Measurements from ENCODE around the gene SRSF1. TPM values are rescaled to one million over a fixed set of nuclear protein-coding genes. Genes with fewer than 3 reads are reported as not detected.

Gene SRSF1
- total RNA-seq, 2 donors from 2014 or later: 94.9 to 107 TPM

GRCh38 chr17:57993471-57994365 lies 13.3 kb downstream of the SRSF1 start:
- DNase-seq: no peak
- no peak for ATAC-seq

GRCh38 chr17:57991537-57991936 lies 15.5 kb downstream of the SRSF1 start:
- peaks cover 32% of the 10 kb centered on the region for H3K4me1 Mint-ChIP-seq
- H3K27me3 Mint-ChIP-seq: no peaks in the 10 kb centered on the region
- ATAC-seq (no peak), DNase-seq (no peak)
- no peaks in the 10 kb centered on the region for H3K9me3 ChIP-seq (ENCODE audit: control insufficient read depth, low read length, poor library complexity, severe bottlenecking)
- no peak overlapping the region for H3K4me3 Mint-ChIP-seq
- H3K36me3 Mint-ChIP-seq (ENCODE audit: low read depth): no peaks in the 10 kb centered on the region
- no peak overlapping the region for H3K27ac Mint-ChIP-seq

More at GRCh38 chr17:57993471-57994365, 13.3 kb downstream of the SRSF1 start:
- Mint-ChIP-seq H3K4me1 (peaks cover 23% of the 10 kb centered on the region), H3K4me3 (peak overlapping the region; percentile 57), H3K36me3 (ENCODE audit: low read depth) (no peaks in the 10 kb centered on the region), H3K27ac (peak overlapping the region; percentile 83), H3K27me3 (no peaks in the 10 kb centered on the region)
- H3K9me3 ChIP-seq (ENCODE audit: control insufficient read depth, low read length, poor library complexity, severe bottlenecking): no peaks in the 10 kb centered on the region

DNA sequence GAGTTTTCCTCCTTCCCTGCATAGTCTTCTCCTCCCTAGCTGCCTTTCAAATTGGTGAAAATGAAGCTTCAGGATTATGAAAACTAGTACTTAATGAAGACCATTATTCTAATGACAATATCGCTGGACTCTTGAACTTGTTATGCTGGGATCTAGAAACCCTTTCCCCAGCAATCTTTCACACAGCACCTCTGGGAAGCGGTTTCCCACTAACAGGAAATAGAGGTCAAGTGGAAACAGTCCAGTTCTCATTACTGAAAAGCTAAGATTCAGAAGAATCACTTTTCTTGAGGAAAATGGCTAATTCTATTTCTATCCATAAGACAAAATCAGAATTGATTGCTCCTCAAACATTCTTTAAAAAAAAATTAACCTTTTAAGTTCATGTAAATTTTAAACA lies 17.0 kb downstream of the SRSF1 start:
- no peak overlapping the region for H3K27ac Mint-ChIP-seq
- no peaks in the 10 kb centered on the region for H3K9me3 ChIP-seq (ENCODE audit: control insufficient read depth, low read length, poor library complexity, severe bottlenecking)
- peaks cover 32% of the 10 kb centered on the region for H3K4me1 Mint-ChIP-seq
- no peak overlapping the region for H3K4me3 Mint-ChIP-seq
- no peaks in the 10 kb centered on the region for H3K27me3 Mint-ChIP-seq
- no peak for ATAC-seq
- no peaks in the 10 kb centered on the region for H3K36me3 Mint-ChIP-seq (ENCODE audit: low read depth)
- DNase-seq: no peak

- H3K27me3 Mint-ChIP-seq: no peaks in the 10 kb centered on the region
- H3K27ac Mint-ChIP-seq: peak overlapping the region; percentile 92
- H3K4me1 Mint-ChIP-seq: peaks cover 41% of the 10 kb centered on the region
- ATAC-seq (peak; percentile 82), DNase-seq (peak in 1 of 3 donors; percentile 67)
- H3K36me3 Mint-ChIP-seq (ENCODE audit: low read depth): no peaks in the 10 kb centered on the region
- H3K9me3 ChIP-seq (ENCODE audit: control insufficient read depth, low read length, poor library complexity, severe bottlenecking): no peaks in the 10 kb centered on the region
- H3K4me3 Mint-ChIP-seq: peak overlapping the region; percentile 95
These were observed 18.5 kb downstream of the SRSF1 start for GRCh38 chr17:57988301-57989250.

DNA sequence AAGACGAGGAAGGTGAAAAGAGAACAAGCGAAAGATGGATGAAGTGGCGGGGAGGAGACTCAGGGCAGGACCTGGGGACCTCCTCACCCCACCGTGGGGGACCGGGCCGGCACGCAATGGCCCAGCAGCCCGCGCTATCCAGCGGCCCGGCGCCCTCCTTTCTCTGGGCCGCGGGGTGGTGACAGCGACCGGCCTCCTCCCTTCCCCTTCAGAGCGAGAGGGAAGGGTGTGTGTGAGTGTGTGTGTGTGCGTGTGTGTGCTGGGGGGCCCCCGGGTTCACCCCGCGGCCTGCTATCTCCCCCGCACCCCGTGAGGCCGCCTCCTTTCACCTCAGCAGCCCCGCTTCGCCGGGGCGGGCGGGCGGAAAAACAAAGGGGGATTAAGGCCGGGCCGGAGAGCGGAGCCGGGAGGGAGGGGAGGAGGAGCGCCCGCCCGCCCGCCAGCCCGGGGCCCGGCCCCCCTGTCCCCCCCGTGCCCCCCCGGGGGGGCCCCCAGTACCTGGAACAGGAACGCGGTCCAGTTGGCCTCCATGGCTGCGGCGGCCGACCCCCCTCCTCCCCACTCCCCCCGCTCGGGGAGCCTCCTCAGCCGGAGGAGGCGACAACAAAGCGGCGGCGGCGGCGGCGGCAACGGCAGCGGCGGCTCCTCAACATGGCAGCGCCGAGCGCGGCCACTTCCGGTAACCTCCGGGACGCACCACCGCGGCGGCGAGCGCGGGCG lies 19.3 kb downstream of the SRSF1 start, which contains the start of gene VEZF1:
TSS of gene VEZF1 (minus strand) at position 674 of the 720 bp plus-strand sequence. CDS start at position 531, 143 bp downstream.
- H3K9me3 ChIP-seq (ENCODE audit: control insufficient read depth, low read length, poor library complexity, severe bottlenecking): no peaks in the 10 kb centered on the region
- no peaks in the 10 kb centered on the region for H3K27me3 Mint-ChIP-seq
- DNase-seq: peak; percentile 70 to 76 (median 73)
- H3K4me3 Mint-ChIP-seq: peak within 1 kb of the TSS; percentile 95
- no peaks in the 10 kb centered on the region for H3K36me3 Mint-ChIP-seq (ENCODE audit: low read depth)
- peak within 1 kb of the TSS; percentile 92 for H3K27ac Mint-ChIP-seq
- ATAC-seq: peak; percentile 81
- H3K4me1 Mint-ChIP-seq: peaks cover 46% of the 10 kb centered on the region

GRCh38 chr17:57986841-57987580 lies 20.0 kb downstream of the SRSF1 start:
- H3K36me3 Mint-ChIP-seq (ENCODE audit: low read depth): peaks cover 3% of the 10 kb centered on the region
- peak; percentile 23 for ATAC-seq
- H3K4me3 Mint-ChIP-seq: peak overlapping the region; percentile 95

DNA sequence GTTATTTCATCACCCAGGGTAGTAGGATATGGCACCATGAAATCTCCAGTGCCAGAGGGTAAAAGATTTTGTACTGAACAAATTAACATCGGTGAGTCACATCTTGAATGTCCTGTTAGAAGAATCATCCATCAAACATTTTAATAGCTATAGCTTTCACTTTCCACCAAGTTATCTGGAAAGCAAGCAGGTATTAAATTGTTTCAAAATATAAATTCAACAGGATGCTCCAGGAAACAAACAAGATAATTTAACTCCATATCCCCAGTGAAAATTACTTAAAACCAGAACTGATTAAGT lies 21.4 kb downstream of the SRSF1 start:
- Mint-ChIP-seq H3K36me3 (ENCODE audit: low read depth) (peaks cover 5% of the 10 kb centered on the region), H3K27ac (no peak overlapping the region), H3K4me3 (peak overlapping the region; percentile 19)

More at GRCh38 chr17:57986841-57987580, 20.0 kb downstream of the SRSF1 start:
- Mint-ChIP-seq H3K27ac (peak overlapping the region; percentile 90), H3K27me3 (no peaks in the 10 kb centered on the region), H3K4me1 (peaks cover 47% of the 10 kb centered on the region)
- no peaks in the 10 kb centered on the region for H3K9me3 ChIP-seq (ENCODE audit: control insufficient read depth, low read length, poor library complexity, severe bottlenecking)
- DNase-seq: peak; percentile 19 to 37 (median 24)

DNA sequence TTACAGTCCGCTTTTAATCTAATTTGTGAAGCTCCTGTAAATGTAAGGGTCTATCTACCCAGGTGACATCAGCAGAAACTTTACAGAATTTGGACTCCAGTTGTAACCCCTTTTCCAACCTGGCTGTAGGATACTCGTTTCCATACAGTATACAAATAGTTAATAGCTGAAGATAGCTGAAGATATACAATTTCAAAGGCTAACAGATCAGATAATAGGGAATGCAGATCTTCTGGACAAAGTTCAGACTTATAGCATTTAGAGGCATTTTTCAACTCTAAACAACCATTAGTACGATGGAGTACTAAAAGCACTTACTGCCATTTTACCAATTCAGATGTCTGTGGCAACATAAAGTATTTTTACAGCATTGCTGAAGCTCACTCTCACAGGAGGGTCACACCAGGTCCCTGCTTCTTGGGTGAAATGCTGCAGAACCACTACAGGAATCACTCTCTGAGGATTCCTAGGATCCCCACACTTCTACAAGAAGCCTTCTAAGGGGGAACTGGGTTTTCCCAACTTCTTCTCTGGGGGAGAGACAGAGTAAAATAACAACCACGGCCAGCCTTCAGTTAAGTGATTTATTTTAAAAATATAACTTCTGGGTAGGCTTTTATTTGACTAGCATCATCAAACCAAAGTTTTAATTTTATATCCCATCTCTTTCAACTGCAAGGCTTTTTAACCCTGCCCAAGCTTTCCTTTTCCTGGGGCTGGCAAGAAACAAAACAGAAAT lies 21.9 kb downstream of the SRSF1 start:
- no peaks in the 10 kb centered on the region for H3K9me3 ChIP-seq (ENCODE audit: control insufficient read depth, low read length, poor library complexity, severe bottlenecking)
- DNase-seq: no peak
- Mint-ChIP-seq H3K4me3 (peak overlapping the region; percentile 19), H3K27me3 (no peaks in the 10 kb centered on the region), H3K4me1 (peaks cover 53% of the 10 kb centered on the region), H3K27ac (peak overlapping the region; percentile 43), H3K36me3 (ENCODE audit: low read depth) (peaks cover 5% of the 10 kb centered on the region)
- no peak for ATAC-seq

More for the DNA sequence above, 21.4 kb downstream of the SRSF1 start:
- Mint-ChIP-seq H3K4me1 (peaks cover 53% of the 10 kb centered on the region), H3K27me3 (no peaks in the 10 kb centered on the region)
- H3K9me3 ChIP-seq (ENCODE audit: control insufficient read depth, low read length, poor library complexity, severe bottlenecking): no peaks in the 10 kb centered on the region
- ATAC-seq (no peak), DNase-seq (no peak)

DNA sequence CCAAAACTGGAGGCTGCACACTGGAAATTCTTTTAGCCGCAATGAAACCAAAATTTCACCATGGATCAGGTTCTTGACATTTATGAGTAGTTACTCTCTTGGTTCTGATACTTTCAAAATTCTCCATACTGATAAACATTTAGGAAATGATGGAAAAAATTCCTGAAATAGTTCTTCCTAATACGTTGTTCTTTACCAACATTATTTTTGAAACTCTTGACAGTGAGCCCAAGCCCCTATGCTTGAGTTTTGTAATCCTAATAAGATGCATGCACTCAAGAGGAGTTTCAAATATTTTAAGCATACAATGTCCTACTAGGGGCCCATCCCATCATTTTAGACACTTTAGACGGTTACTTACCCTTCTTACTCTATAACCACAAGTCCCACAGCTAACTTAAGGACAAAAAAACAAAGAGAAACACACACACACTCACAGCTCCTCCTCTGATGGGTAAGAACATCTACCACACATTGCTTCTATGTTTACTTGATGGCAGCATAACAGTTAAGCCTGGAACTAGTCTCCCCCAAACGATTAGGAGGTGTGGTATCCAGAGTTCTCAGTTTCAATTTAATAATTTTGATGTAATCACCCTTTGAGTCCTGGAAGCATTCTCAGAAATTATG lies 22.7 kb downstream of the SRSF1 start:
- peak overlapping the region; percentile 19 for H3K4me3 Mint-ChIP-seq

DNA sequence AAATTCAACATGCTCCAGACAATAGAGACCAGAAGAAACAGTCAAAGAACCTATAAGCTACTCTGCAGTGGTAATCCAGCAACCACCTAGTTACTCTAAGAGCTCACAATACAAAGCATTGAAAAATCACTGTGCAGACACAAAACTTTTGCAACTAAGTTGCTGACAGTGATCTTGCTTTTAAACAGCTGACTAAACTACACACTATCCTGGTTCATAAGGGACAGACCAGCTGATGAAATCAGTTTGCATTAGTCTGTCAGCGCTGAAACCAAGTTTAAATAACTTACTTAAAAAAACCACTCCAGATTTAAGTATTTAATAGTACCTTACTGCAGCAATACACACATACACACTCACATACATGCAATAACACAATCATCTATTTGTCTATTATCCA lies 23.6 kb downstream of the SRSF1 start:
- no peaks in the 10 kb centered on the region for H3K9me3 ChIP-seq (ENCODE audit: control insufficient read depth, low read length, poor library complexity, severe bottlenecking)
- H3K4me3 Mint-ChIP-seq: no peak overlapping the region
- peaks cover 47% of the 10 kb centered on the region for H3K4me1 Mint-ChIP-seq
- no peak for ATAC-seq
- no peak overlapping the region for H3K27ac Mint-ChIP-seq
- H3K27me3 Mint-ChIP-seq: no peaks in the 10 kb centered on the region
- DNase-seq: no peak
- peaks cover 8% of the 10 kb centered on the region for H3K36me3 Mint-ChIP-seq (ENCODE audit: low read depth)

More for the DNA sequence above, 22.7 kb downstream of the SRSF1 start:
- H3K36me3 Mint-ChIP-seq (ENCODE audit: low read depth): peaks cover 5% of the 10 kb centered on the region
- H3K27me3 Mint-ChIP-seq: no peaks in the 10 kb centered on the region
- ATAC-seq (no peak), DNase-seq (no peak)
- peaks cover 51% of the 10 kb centered on the region for H3K4me1 Mint-ChIP-seq
- no peaks in the 10 kb centered on the region for H3K9me3 ChIP-seq (ENCODE audit: control insufficient read depth, low read length, poor library complexity, severe bottlenecking)
- H3K27ac Mint-ChIP-seq: peak overlapping the region; percentile 43

GRCh38 chr17:57982452-57983170 lies 24.4 kb downstream of the SRSF1 start:
- Mint-ChIP-seq H3K27me3 (no peaks in the 10 kb centered on the region), H3K4me1 (peaks cover 50% of the 10 kb centered on the region), H3K36me3 (ENCODE audit: low read depth) (peaks cover 13% of the 10 kb centered on the region), H3K27ac (peak overlapping the region; percentile 27), H3K4me3 (peak overlapping the region; percentile 45)
- DNase-seq: no peak
- H3K9me3 ChIP-seq (ENCODE audit: control insufficient read depth, low read length, poor library complexity, severe bottlenecking): no peaks in the 10 kb centered on the region
- no peak for ATAC-seq

Measured in T-helper 17 cell (primary cell).